GM18907 (cell line): ENCODE results near the gene UBE2U.
A peak's percentile ranks its signal among the peaks of the same experiment; 100 is the strongest.

Source experiments
- ATAC-seq: cut with Tn5 transposase; IDR thresholded peaks from one replicate; pipeline ENCODE4 v1.9.1; 2021; ENCODE audit warnings: mild to moderate bottlenecking, moderate library complexity; ENCODE audit not compliant: unreplicated experiment

Gene UBE2U

GRCh38 chr1:64203420-64203819, at the start of gene UBE2U:
Gene UBE2U (plus strand): TSS chr1:64203623. CDS start chr1:64204051, 428 bp downstream.
- ATAC-seq = no peak

- no peak for ATAC-seq
These were observed 48.1 kb upstream of the UBE2U start for GRCh38 chr1:64155278-64155677.

- ATAC-seq = no peak
These were observed 42.0 kb upstream of the UBE2U start for GRCh38 chr1:64161357-64161941.

- no peak for ATAC-seq
These were observed 41.3 kb upstream of the UBE2U start for GRCh38 chr1:64162151-64162550.

- no peak for ATAC-seq
These were observed 40.6 kb upstream of the UBE2U start for GRCh38 chr1:64162804-64163203.

GRCh38 chr1:64163431-64163830, 40.0 kb upstream of the UBE2U start:
- no peak for ATAC-seq

GRCh38 chr1:64163970-64164369, 39.5 kb upstream of the UBE2U start:
- no peak for ATAC-seq

- no peak for ATAC-seq
These were observed 36.8 kb upstream of the UBE2U start for GRCh38 chr1:64166629-64167028.

- no peak for ATAC-seq
These were observed 36.2 kb upstream of the UBE2U start for GRCh38 chr1:64167176-64167575.

- ATAC-seq = peak; percentile 4
These were observed 32.2 kb upstream of the UBE2U start for GRCh38 chr1:64171246-64171645.

- peak; percentile 81 for ATAC-seq
These were observed 31.6 kb upstream of the UBE2U start for GRCh38 chr1:64171797-64172281.

- ATAC-seq = no peak
These were observed 30.9 kb upstream of the UBE2U start for GRCh38 chr1:64172458-64172983.

GRCh38 chr1:64173336-64173940, 30.0 kb upstream of the UBE2U start:
- no peak for ATAC-seq

- ATAC-seq = no peak
These were observed 27.8 kb upstream of the UBE2U start for GRCh38 chr1:64175639-64176038.

- ATAC-seq = no peak
These were observed 26.8 kb upstream of the UBE2U start for GRCh38 chr1:64176659-64177058.

- ATAC-seq = no peak
These were observed 23.8 kb upstream of the UBE2U start for GRCh38 chr1:64179588-64179987.

GRCh38 chr1:64182207-64182606, 21.2 kb upstream of the UBE2U start:
- no peak for ATAC-seq

GRCh38 chr1:64183395-64184002, 19.9 kb upstream of the UBE2U start:
- ATAC-seq = no peak

- no peak for ATAC-seq
These were observed 19.4 kb upstream of the UBE2U start for GRCh38 chr1:64184003-64184440.

- ATAC-seq = no peak
These were observed 17.1 kb upstream of the UBE2U start for GRCh38 chr1:64186138-64186897.

- no peak for ATAC-seq
These were observed 16.5 kb upstream of the UBE2U start for GRCh38 chr1:64186898-64187280.
